ENCODE results near the gene PLCL2.

The PLCL2 gene

DNA sequence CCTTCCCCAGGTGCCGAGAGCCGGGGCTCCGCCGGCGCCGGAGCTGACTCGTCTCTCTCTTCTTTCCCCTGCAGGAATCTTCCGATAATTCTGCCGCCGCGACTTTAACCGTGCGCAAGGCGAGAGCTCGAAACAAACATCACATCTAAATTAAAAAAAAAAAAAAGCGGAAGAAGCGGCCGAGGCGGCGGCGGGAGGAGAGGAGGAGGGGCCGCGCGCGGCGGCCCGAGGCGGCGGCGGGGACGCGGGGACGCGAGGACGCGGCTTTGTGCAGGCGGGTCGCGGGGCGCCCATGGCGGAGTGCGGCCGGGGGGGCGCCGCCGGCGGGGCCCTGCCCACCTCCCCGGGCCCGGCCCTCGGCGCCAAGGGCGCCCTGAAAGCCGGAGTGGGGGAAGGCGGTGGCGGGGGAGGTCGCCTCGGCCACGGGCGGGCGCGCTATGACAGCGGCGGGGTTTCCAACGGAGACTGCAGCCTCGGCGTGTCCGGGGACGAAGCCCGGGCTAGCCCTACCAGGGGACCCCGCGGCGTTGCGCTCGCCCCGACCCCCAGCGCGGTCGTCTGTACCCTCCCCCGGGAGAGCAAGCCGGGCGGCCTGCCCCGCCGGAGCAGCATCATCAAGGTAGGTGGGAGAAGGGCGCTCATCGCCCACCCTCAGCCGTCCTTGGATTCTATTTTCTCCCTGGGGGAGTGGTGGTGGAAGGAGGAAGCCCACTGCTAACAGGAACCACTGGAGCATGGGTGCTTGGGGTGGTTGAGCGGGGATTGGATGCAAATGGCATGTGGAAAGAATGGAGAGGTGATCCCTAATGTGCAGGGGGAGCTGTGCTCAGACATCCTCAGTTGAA is at the start of gene PLCL2:
Gene PLCL2, plus strand, starts transcription at position 208 of the 845 bp plus-strand sequence. Its CDS starts 85 bp downstream, at position 293.
- H3K9me3 ChIP-seq (ENCODE audit: control insufficient read depth, insufficient read depth, low read length): no peaks in the 10 kb centered on the region
- H3K79me2 ChIP-seq (ENCODE audit: control insufficient read depth, low read length): peaks cover 49% of the 10 kb centered on the region
- peaks cover 9% of the 10 kb centered on the region; the same call in 1 of the 2 replicates for H3F3A ChIP-seq (ENCODE audit: control insufficient read depth, insufficient read depth)
- peak within 1 kb of the TSS; percentile 89 for H3K4me3 ChIP-seq (ENCODE audit: low read length)
- H3K27me3 ChIP-seq (ENCODE audit: control insufficient read depth, low read length): no peaks in the 10 kb centered on the region
- H3K27ac ChIP-seq (ENCODE audit: low read depth, low read length): peak within 1 kb of the TSS; percentile 93
- no peaks in the 10 kb centered on the region for H4K20me1 ChIP-seq (ENCODE audit: control insufficient read depth, insufficient read depth, low read depth, low read length)
- TF ChIP-seq EZH2phosphoT487 (IDR thresholded peaks at IDR 0.05; ENCODE audit: borderline replicate concordance, low read length) (no peak), CTCF (IDR thresholded peaks at IDR 0.05; ENCODE audit: low read depth, low read length, poor library complexity, severe bottlenecking) (peak; percentile 13)
- no peaks in the 10 kb centered on the region for H3K9me2 ChIP-seq (replicated peaks; ENCODE audit: control insufficient read depth, low read length)
- H3K4me1 ChIP-seq (ENCODE audit: control insufficient read depth, low read length): peaks cover 47% of the 10 kb centered on the region
- H3K36me3 ChIP-seq (ENCODE audit: control insufficient read depth, low read length): peaks cover 23% of the 10 kb centered on the region
- peak within 1 kb of the TSS; percentile 85 for H3K4me2 ChIP-seq (ENCODE audit: low read length)

GRCh38 chr3:16836505-16837237 is 48.1 kb upstream of the PLCL2 start:
- Histone ChIP-seq H4K20me1 (ENCODE audit: control insufficient read depth, insufficient read depth, low read depth, low read length) (no peaks in the 10 kb centered on the region), H3K36me3 (ENCODE audit: control insufficient read depth, low read length) (no peaks in the 10 kb centered on the region), H3K9me3 (ENCODE audit: control insufficient read depth, insufficient read depth, low read length) (no peaks in the 10 kb centered on the region), H3K4me1 (ENCODE audit: control insufficient read depth, low read length) (peaks cover 22% of the 10 kb centered on the region), H3F3A (ENCODE audit: control insufficient read depth, insufficient read depth) (no peaks in the 10 kb centered on the region), H3K27me3 (ENCODE audit: control insufficient read depth, low read length) (no peaks in the 10 kb centered on the region), H3K9me2 (replicated peaks; ENCODE audit: control insufficient read depth, low read length) (no peaks in the 10 kb centered on the region), H3K79me2 (ENCODE audit: control insufficient read depth, low read length) (no peaks in the 10 kb centered on the region), H3K4me2 (ENCODE audit: low read length) (no peak overlapping the region), H3K27ac (ENCODE audit: low read depth, low read length) (no peak overlapping the region), H3K4me3 (ENCODE audit: low read length) (no peak overlapping the region)
- no peak for TF ChIP-seq EZH2phosphoT487 (IDR thresholded peaks at IDR 0.05; ENCODE audit: borderline replicate concordance, low read length)
- no peak for TF ChIP-seq CTCF (IDR thresholded peaks at IDR 0.05; ENCODE audit: low read depth, low read length, poor library complexity, severe bottlenecking)

DNA sequence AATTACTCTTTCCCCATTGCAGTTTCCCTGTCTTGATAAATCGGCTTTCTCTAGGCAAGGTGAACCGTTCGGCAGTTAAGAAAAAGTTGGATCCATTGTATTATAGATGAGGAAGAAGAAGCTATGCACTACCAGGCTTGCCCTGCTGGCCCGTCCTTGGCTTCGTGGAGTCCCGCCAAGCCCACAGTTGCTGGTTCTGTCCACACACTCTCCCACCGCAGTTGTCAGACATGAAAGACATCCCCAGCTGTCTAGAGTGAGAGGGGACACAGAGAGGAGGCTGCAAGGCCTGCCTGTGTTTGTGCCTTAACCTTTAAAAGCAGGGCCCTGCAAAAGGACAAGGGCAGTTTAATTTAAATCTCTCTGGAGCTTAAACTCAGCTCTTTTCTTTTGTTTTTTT is 47.2 kb upstream of the PLCL2 start:
- Histone ChIP-seq H3K9me2 (replicated peaks; ENCODE audit: control insufficient read depth, low read length) (no peaks in the 10 kb centered on the region), H3K36me3 (ENCODE audit: control insufficient read depth, low read length) (no peaks in the 10 kb centered on the region), H3F3A (ENCODE audit: control insufficient read depth, insufficient read depth) (0 out of 2 replicates have a peak, but pooled peaks cover 3% of the 10 kb centered on the region), H3K9me3 (ENCODE audit: control insufficient read depth, insufficient read depth, low read length) (no peaks in the 10 kb centered on the region), H3K4me2 (ENCODE audit: low read length) (no peak overlapping the region), H3K4me1 (ENCODE audit: control insufficient read depth, low read length) (peaks cover 31% of the 10 kb centered on the region), H3K79me2 (ENCODE audit: control insufficient read depth, low read length) (no peaks in the 10 kb centered on the region), H4K20me1 (ENCODE audit: control insufficient read depth, insufficient read depth, low read depth, low read length) (no peaks in the 10 kb centered on the region), H3K27ac (ENCODE audit: low read depth, low read length) (no peak overlapping the region), H3K27me3 (ENCODE audit: control insufficient read depth, low read length) (no peaks in the 10 kb centered on the region), H3K4me3 (ENCODE audit: low read length) (no peak overlapping the region)
- no peak for TF ChIP-seq EZH2phosphoT487 (IDR thresholded peaks at IDR 0.05; ENCODE audit: borderline replicate concordance, low read length)
- no peak for TF ChIP-seq CTCF (IDR thresholded peaks at IDR 0.05; ENCODE audit: low read depth, low read length, poor library complexity, severe bottlenecking)
